ENCODE data around the gene SPRR5.

SPRR5 gene

GRCh38 chr1:152946651-152947256 lies at the start of gene SPRR5:
Gene SPRR5, plus strand, starts transcription at chr1:152947206. Its CDS starts 1,349 bp downstream, at chr1:152948555.
- Histone ChIP-seq H3K36me3 (ENCODE audit: control insufficient read depth, low read depth, low read length) (no peaks in the 10 kb centered on the region), H3K9me3 (ENCODE audit: control insufficient read depth, low read depth, low read length) (peaks cover 4% of the 10 kb centered on the region), H3K4me1 (ENCODE audit: control insufficient read depth, low read depth, low read length) (no peaks in the 10 kb centered on the region)

GRCh38 chr1:152899027-152899426 lies 48.0 kb upstream of the SPRR5 start:
- Histone ChIP-seq H3K9me3 (ENCODE audit: control insufficient read depth, low read depth, low read length) (peaks cover 31% of the 10 kb centered on the region), H3K36me3 (ENCODE audit: control insufficient read depth, low read depth, low read length) (no peaks in the 10 kb centered on the region), H3K4me3 (ENCODE audit: low read length) (no peak overlapping the region), H3K27me3 (ENCODE audit: control insufficient read depth, insufficient read depth, low read length) (no peaks in the 10 kb centered on the region), H3K27ac (ENCODE audit: low read length) (no peak overlapping the region), H3K9ac (ENCODE audit: low read length) (no peak overlapping the region), H3K4me1 (ENCODE audit: control insufficient read depth, low read depth, low read length) (no peaks in the 10 kb centered on the region)

More at GRCh38 chr1:152946651-152947256, at the start of gene SPRR5:
- Histone ChIP-seq H3K27ac (ENCODE audit: low read length) (no peak within 1 kb of the TSS), H3K27me3 (ENCODE audit: control insufficient read depth, insufficient read depth, low read length) (no peaks in the 10 kb centered on the region), H3K4me3 (ENCODE audit: low read length) (no peak within 1 kb of the TSS), H3K9ac (ENCODE audit: low read length) (no peak within 1 kb of the TSS)

GRCh38 chr1:152899883-152900282 lies 47.1 kb upstream of the SPRR5 start:
- Histone ChIP-seq H3K9ac (ENCODE audit: low read length) (no peak overlapping the region), H3K9me3 (ENCODE audit: control insufficient read depth, low read depth, low read length) (peaks cover 27% of the 10 kb centered on the region), H3K27ac (ENCODE audit: low read length) (no peak overlapping the region), H3K4me3 (ENCODE audit: low read length) (no peak overlapping the region), H3K36me3 (ENCODE audit: control insufficient read depth, low read depth, low read length) (no peaks in the 10 kb centered on the region), H3K4me1 (ENCODE audit: control insufficient read depth, low read depth, low read length) (no peaks in the 10 kb centered on the region), H3K27me3 (ENCODE audit: control insufficient read depth, insufficient read depth, low read length) (no peaks in the 10 kb centered on the region)

- H3K27ac ChIP-seq (ENCODE audit: low read length), result no peak overlapping the region
- no peaks in the 10 kb centered on the region for H3K27me3 ChIP-seq (ENCODE audit: control insufficient read depth, insufficient read depth, low read length)
- no peak overlapping the region for H3K4me3 ChIP-seq (ENCODE audit: low read length)
- H3K36me3 ChIP-seq (ENCODE audit: control insufficient read depth, low read depth, low read length), result no peaks in the 10 kb centered on the region
- H3K9me3 ChIP-seq (ENCODE audit: control insufficient read depth, low read depth, low read length), result peaks cover 33% of the 10 kb centered on the region
- H3K4me1 ChIP-seq (ENCODE audit: control insufficient read depth, low read depth, low read length), result no peaks in the 10 kb centered on the region
- no peak overlapping the region for H3K9ac ChIP-seq (ENCODE audit: low read length)
Measured at GRCh38 chr1:152901631-152902030, 45.4 kb upstream of the SPRR5 start.

- Histone ChIP-seq H3K27ac (ENCODE audit: low read length) (no peak overlapping the region), H3K4me1 (ENCODE audit: control insufficient read depth, low read depth, low read length) (no peaks in the 10 kb centered on the region), H3K9me3 (ENCODE audit: control insufficient read depth, low read depth, low read length) (peaks cover 39% of the 10 kb centered on the region), H3K27me3 (ENCODE audit: control insufficient read depth, insufficient read depth, low read length) (no peaks in the 10 kb centered on the region), H3K4me3 (ENCODE audit: low read length) (no peak overlapping the region), H3K36me3 (ENCODE audit: control insufficient read depth, low read depth, low read length) (no peaks in the 10 kb centered on the region), H3K9ac (ENCODE audit: low read length) (no peak overlapping the region)
Measured at GRCh38 chr1:152902636-152903035, 44.4 kb upstream of the SPRR5 start.

GRCh38 chr1:152904688-152905440 lies 42.1 kb upstream of the SPRR5 start:
- Histone ChIP-seq H3K4me1 (ENCODE audit: control insufficient read depth, low read depth, low read length) (no peaks in the 10 kb centered on the region), H3K4me3 (ENCODE audit: low read length) (no peak overlapping the region), H3K27me3 (ENCODE audit: control insufficient read depth, insufficient read depth, low read length) (no peaks in the 10 kb centered on the region), H3K36me3 (ENCODE audit: control insufficient read depth, low read depth, low read length) (no peaks in the 10 kb centered on the region), H3K27ac (ENCODE audit: low read length) (no peak overlapping the region), H3K9me3 (ENCODE audit: control insufficient read depth, low read depth, low read length) (peaks cover 50% of the 10 kb centered on the region), H3K9ac (ENCODE audit: low read length) (no peak overlapping the region)

GRCh38 chr1:152906023-152906565 lies 40.9 kb upstream of the SPRR5 start:
- H3K36me3 ChIP-seq (ENCODE audit: control insufficient read depth, low read depth, low read length), result no peaks in the 10 kb centered on the region
- peaks cover 49% of the 10 kb centered on the region for H3K9me3 ChIP-seq (ENCODE audit: control insufficient read depth, low read depth, low read length)
- H3K4me3 ChIP-seq (ENCODE audit: low read length), result no peak overlapping the region
- H3K9ac ChIP-seq (ENCODE audit: low read length), result no peak overlapping the region
- no peaks in the 10 kb centered on the region for H3K4me1 ChIP-seq (ENCODE audit: control insufficient read depth, low read depth, low read length)
- no peaks in the 10 kb centered on the region for H3K27me3 ChIP-seq (ENCODE audit: control insufficient read depth, insufficient read depth, low read length)
- H3K27ac ChIP-seq (ENCODE audit: low read length), result no peak overlapping the region

- no peak within 1 kb of the TSS for H3K27ac ChIP-seq (ENCODE audit: low read length)
- no peaks in the 10 kb centered on the region for H3K27me3 ChIP-seq (ENCODE audit: control insufficient read depth, insufficient read depth, low read length)
- H3K9me3 ChIP-seq (ENCODE audit: control insufficient read depth, low read depth, low read length), result peaks cover 36% of the 10 kb centered on the region
- H3K4me3 ChIP-seq (ENCODE audit: low read length), result no peak within 1 kb of the TSS
- H3K9ac ChIP-seq (ENCODE audit: low read length), result no peak within 1 kb of the TSS
- no peaks in the 10 kb centered on the region for H3K4me1 ChIP-seq (ENCODE audit: control insufficient read depth, low read depth, low read length)
- H3K36me3 ChIP-seq (ENCODE audit: control insufficient read depth, low read depth, low read length), result no peaks in the 10 kb centered on the region
Measured at GRCh38 chr1:152907686-152908601, 39.1 kb upstream of the SPRR5 start, which contains the start of gene IVL. Gene IVL, plus strand, starts transcription at chr1:152908546. Its CDS starts 1,252 bp downstream, at chr1:152909798.

- Histone ChIP-seq H3K9ac (ENCODE audit: low read length) (no peak overlapping the region), H3K27me3 (ENCODE audit: control insufficient read depth, insufficient read depth, low read length) (no peaks in the 10 kb centered on the region), H3K27ac (ENCODE audit: low read length) (no peak overlapping the region), H3K4me3 (ENCODE audit: low read length) (no peak overlapping the region), H3K9me3 (ENCODE audit: control insufficient read depth, low read depth, low read length) (peaks cover 31% of the 10 kb centered on the region), H3K36me3 (ENCODE audit: control insufficient read depth, low read depth, low read length) (no peaks in the 10 kb centered on the region), H3K4me1 (ENCODE audit: control insufficient read depth, low read depth, low read length) (no peaks in the 10 kb centered on the region)
Measured at GRCh38 chr1:152909206-152909605, 37.8 kb upstream of the SPRR5 start.

- Histone ChIP-seq H3K27me3 (ENCODE audit: control insufficient read depth, insufficient read depth, low read length) (no peaks in the 10 kb centered on the region), H3K4me3 (ENCODE audit: low read length) (no peak overlapping the region), H3K4me1 (ENCODE audit: control insufficient read depth, low read depth, low read length) (no peaks in the 10 kb centered on the region), H3K9ac (ENCODE audit: low read length) (no peak overlapping the region), H3K36me3 (ENCODE audit: control insufficient read depth, low read depth, low read length) (no peaks in the 10 kb centered on the region), H3K27ac (ENCODE audit: low read length) (no peak overlapping the region), H3K9me3 (ENCODE audit: control insufficient read depth, low read depth, low read length) (peaks cover 17% of the 10 kb centered on the region)
Measured at GRCh38 chr1:152912471-152912870, 34.5 kb upstream of the SPRR5 start.

- H3K9me3 ChIP-seq (ENCODE audit: control insufficient read depth, low read depth, low read length), result peaks cover 12% of the 10 kb centered on the region
- no peaks in the 10 kb centered on the region for H3K36me3 ChIP-seq (ENCODE audit: control insufficient read depth, low read depth, low read length)
- no peaks in the 10 kb centered on the region for H3K4me1 ChIP-seq (ENCODE audit: control insufficient read depth, low read depth, low read length)
- no peaks in the 10 kb centered on the region for H3K27me3 ChIP-seq (ENCODE audit: control insufficient read depth, insufficient read depth, low read length)
- H3K9ac ChIP-seq (ENCODE audit: low read length), result no peak overlapping the region
- H3K27ac ChIP-seq (ENCODE audit: low read length), result no peak overlapping the region
- H3K4me3 ChIP-seq (ENCODE audit: low read length), result no peak overlapping the region
Measured at GRCh38 chr1:152912900-152913299, 34.1 kb upstream of the SPRR5 start.
